Stimulated activated CD8-positive, alpha-beta memory T cell treated with anti-CD3 and anti-CD28 coated beads, Interleukin-4, amount 100 ng/mL, for 4 hours (primary cell): ENCODE results near the gene DDX17.

ENCODE experiments used
- DNase-seq, 2 donors: peaks; one replicate each; pipeline ENCODE4 v3.0.0-alpha.2; 2020; ENCODE audit warnings: low read depth in 2 of 2, low spot score in 1 of 2

Gene DDX17

DNA sequence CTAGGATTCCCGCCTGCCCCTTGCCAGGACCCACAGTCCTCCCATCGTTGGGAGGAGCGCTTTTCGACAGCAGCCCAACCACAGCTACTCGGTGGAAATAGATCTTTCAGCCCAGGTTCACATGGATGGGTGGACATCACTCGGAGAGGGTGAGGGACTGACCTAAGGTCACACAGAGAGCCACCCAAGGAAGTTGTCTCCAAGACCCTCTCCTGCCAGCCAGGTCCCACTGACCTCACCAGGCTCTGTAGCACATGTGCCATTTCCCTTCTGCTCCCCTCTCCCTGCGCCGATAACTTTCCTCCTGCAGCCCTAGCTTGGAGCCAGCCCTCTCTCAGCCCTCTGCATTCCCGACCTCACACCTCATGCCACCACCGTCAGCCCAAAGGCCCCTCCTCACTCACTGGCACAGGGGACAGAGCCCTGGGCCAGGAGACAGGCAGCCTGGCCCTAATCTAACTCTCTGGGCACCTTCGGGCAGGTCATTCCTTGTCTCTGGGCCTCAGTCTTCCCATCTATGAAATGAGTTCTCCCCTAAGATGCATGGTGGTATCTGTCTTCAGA, 55.8 kb downstream of the DDX17 start:
- DNase-seq: no peak

DNA sequence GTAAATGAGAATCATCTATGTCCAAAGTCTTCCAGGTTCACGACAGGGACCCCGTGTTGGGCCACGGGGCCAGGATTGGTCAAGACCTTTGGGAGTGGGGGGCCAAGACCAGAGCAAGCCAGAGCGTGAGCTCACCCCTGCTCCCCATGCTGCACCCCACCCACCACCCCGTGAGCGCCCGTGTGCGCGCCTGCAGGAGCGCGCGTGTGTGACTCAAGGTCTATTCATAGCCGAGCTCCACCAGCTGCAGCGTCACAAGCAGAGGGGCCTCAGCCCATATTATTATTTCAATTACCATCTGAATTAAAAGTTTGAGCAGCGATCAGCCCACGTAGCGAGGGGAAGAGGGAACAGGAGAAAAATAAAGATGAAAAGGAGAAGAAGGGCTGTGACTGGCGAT, 56.3 kb downstream of the DDX17 start:
- DNase-seq: no peak

DNA sequence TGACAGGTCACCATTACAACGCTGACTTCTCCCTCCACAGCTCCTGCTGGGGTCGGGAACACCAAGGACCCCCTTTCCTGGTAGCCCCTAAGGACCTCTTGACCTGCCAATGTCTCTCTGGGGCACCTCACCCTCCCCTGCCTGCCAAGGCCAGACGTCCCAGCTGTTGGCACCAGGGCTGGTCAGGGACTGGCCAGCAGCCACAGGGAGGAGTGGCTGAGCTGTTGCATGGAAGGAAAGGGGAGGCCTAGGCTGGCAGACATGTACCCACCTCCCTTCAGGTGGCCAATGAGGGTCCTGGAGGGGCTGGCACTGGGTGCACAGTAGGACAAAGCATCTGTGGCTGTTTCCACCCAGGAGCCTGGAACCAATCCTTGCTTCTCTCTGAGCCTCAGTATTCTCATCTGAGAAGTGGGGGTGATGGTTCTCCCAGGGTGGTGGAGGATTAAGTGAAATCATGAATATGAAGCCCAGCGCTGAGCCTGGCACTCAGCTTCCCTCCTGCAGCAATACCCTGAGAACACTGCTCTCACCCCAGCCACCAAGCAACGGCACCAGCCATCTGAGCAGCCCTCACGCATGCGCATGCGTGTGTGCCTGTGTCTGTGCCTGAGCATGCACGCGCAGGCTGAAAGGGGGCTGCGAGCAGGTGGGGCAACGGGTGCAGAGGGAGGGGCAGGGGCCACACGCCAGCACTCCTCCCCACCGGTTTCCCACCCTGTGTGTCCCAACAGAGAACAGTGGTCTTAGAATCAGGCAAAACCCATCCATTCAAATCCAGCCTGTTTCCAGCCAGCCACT, 57.0 kb downstream of the DDX17 start:
- DNase-seq: no peak

DNA sequence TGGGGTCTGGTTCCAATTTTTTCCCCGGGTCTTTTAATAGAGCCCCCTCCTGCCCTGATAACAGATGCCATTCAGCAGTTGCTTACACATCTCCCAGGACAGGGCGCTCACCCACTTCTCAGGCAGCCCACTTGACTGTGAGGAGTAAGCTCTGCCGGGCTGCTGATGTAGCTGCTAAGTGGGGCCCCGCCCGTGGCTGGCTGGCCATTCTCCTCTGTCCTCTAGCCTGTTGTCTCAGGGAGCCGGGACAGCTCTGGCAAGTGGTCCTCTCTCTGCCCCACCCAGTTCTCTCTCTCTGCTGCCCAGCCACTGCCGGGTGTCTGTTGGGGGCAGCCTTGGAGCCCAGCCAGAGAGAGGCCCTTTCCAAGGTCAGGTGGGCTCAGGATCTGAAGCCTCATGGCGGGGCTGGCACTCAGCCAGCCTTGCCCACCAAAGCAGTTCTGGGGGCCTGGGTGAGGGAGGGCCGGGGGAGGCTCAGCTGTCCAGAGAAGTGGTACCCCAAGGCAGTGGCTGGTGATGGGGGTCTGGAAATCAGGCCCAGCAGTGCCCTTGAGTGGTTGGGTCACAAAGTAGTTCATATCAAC, 60.0 kb downstream of the DDX17 start:
- no peak for DNase-seq

DNA sequence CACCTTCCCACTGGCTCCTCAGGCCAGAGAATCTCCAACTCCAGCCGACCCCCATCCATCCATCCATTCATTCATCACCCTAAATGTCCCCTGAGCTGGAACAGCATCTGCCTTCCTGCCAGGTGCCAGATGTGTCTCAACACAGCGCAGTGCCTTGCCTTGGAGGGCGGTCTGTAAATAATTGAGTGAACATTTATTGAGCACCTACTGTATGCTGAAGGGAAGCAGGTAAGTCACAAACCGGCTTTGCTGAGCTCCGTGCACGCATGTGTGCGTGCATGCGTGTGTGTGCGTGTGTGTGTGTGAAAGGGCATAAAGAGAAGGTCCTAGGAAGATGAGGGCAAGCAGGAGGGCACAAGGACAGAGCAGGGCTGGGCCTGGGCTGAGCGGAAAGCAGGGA, 61.3 kb downstream of the DDX17 start:
- no peak for DNase-seq

DNA sequence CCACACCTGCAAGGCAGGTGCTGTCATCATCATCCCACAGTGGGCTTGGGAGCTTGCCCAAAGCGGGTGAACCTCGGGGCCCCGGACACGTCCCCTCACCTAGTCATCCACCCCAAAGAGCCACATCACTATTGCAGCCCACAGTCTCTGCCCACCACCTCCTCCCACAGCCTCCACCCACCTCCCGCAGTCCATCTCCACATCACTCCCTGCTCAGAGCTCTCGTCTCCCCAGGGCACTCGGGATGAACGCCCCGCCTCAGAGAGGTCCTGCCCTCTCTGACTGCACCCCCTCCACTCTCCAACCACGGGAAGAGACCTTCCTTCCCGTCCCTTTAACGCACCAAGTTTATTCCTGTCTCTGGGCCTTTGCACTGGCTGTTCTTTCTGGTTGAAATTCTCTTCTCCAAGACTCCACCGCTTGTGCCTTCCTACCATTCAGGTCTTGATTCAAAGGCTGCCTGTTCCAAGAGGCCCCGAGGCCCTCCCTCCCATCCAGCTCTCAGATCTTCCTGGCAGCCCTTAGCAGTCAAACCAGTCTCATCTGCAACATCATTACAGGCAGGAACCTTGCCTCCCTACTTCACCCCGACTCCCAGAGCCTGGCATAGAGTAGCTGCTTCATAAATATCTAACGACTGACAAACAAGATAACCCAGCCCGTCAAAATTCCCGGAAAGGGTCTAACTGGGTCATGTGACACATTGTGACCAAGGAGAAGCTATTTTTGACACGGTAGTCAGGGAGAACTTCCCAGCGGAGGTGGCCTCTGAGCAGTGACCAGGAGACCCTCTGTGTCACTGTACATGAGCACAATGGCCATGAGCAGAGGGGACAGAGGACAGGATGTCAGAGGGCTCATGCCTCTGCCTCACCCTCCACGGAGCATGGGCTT, 62.2 kb downstream of the DDX17 start:
- DNase-seq: no peak

DNA sequence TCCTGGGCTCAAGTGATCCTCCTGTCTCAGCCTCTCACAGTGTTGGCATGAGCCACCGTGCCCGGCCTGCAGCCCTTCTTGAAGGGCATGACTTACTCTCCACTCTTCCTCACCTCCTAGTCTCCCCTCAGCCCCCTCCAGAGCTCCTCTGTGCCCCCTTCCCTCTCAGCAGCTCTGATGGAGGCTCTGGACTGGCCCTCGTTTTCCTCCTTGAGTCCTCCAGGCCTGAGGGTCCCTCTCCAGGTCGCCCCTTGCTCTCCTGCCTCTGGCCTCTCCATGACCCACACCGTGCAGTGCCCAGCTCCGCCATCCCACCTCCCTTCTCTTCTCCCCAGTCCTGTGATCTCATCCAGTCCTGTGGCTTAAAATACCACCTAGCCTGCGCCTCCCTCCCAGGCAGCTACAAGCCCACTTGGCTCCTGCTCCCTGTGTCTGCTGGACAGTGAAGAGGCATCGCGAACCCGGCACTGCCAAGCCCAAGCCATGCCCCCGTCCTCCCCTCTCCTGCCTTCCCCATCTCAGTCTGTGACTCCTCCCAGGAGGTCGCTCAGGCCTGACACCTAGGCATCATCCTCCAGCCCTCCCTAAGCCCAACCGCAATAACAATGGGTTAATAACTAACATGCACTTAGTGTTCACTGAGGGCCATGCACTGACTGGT, 63.0 kb downstream of the DDX17 start:
- no peak for DNase-seq

DNA sequence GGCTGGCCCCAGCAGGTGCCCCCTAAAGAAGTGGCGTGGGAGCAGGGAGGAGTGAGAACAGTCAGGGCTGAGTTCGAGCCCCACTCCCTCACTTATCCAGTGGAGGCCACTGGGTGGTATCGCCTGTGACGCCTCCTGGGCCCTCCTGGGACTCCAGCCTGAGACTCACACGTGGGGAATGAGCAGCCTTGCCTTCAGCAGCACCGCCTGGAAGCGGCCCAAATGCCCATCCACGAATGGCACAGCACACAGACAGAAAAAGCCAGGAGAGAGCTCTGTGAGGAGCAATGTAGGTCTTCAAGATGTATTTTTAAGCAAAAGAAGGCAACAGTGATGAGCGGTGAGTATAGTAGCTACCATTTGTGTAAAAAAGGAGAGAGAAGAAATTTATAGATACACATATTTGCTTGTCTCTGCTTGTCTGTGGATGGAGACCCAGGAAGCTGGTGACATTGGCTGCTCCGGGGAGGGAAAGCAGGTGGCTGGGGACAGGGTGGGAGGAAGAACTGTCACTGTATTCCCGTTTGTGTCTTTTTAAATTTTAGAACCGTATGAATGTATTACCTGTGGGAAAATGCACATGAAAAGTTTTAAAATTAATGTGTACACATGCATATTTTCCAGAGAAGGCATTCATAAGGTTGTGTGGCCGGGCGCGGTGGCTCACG, 64.4 kb downstream of the DDX17 start:
- no peak for DNase-seq

DNA sequence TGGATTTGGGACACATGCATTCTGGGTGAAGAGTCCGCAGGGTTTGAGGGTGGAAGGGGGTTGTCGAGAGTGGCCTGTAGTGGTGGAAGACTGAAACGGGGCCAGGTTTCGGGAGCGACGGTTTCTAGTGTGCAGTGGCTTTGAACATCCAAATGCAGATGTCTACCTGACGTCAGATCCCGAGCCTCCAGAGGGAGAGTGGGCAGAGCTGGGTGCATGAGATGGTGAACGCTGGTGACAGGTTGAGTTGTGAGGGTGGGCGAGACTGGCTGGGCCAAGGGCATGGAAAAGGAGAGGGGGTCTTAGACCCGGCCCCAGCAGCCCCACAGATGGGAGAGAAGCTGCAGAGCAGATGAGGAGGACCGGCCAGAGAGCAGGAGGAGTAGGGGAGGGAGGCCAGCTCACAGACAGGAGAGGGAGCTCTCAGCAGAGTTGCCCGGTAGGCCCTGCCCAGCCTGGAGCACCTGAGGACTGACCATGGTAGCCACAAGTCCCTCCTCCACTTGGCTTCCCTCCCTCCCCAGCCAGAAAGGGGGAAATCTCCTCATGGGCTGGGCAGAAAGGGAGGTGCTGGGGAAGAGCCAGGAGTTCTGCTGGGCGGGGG, 65.3 kb downstream of the DDX17 start:
- no peak for DNase-seq

DNA sequence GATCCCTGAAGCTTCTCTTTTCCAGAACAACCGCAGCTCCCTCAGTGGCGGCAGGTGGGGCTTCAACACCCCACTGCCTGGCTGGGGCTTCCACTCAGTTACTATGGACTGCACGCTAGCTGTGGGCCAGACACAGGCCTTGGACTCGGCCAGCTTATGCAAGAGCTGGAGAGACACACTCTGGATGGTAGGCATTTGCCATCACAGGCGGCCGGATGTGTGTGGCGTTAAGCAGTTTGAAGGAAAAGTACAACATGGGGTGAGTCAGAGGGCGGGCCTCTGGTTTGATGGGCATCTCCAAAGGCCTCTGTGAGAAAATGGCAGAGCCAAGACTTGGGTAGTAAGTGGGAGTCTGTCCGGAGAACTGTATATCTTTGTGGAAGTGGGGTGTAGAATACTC, 68.7 kb downstream of the DDX17 start:
- DNase-seq: no peak

DNA sequence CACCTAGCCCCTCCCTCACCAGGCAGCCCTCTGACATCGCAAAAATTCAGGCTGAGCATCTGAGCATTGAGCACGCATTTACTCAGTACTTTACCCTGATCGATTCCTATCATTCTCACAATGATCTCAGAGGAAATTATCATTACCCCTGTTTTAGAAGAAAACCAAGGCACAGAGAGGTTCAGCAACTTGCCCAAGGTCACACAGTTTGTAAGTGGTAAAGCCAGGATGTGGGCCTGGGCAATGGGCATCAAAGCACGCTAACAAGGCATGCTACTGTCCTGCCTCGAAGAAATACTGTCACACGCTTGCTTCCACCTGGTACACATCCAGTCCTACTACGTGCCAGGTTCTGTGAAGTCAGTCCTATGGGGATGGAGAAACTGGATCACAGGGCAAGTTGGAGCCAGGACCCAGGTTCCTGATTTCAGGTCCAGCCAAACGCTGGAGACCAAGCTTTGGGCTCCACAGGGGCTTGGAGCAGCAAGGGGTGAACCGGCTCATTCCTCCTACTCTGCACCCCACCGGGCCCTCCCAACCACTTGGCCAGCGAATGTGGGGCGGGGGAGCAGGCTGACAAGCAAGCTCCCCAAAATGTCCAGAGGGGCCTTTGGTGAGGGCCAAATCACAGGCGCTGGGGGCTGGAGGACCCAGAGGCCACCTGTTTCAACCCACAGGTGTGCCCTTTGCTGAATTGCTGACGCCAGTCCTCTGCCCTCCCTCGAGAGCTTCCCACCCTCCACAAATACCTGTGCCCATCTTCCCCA, 69.3 kb downstream of the DDX17 start:
- DNase-seq: no peak

DNA sequence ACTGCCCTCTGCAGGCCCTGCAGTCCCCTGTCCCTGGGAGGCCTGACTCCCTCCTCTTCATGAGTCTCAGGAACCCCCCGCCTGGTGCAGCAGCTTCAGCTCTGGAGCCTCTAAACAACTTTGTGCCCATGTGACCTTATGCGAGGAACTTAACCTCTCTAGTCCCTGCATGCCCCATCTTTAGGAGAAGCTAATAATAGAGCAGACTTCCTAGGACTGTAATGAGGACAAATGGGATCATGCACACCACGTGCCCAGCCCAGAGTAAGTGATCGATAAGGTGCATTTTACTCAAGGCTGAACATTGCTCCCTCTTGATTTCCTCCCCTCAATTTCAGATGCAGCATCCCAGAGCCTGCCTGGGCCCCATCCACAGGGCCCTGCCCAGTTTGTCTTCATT, 70.1 kb downstream of the DDX17 start:
- DNase-seq: no peak

DNA sequence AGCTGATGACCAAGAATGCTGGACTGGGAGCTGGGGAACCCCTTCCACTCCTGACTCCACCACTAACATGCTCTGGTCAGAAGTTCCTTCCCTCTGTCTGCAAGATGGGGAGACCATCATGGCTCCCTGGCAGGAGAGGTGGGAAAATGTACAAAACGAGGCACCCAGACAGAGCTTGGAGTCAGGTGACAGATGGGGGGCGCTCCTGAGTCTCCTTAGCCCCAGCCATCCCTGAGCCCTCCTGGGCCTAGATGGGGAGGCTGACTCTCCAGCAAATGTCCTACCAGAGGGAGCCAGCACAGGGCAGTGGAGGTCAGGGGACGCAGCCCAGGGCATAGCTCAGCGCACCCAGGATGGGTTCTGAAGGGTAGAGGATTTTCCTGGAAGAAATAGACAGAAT, 71.1 kb downstream of the DDX17 start:
- DNase-seq: no peak

DNA sequence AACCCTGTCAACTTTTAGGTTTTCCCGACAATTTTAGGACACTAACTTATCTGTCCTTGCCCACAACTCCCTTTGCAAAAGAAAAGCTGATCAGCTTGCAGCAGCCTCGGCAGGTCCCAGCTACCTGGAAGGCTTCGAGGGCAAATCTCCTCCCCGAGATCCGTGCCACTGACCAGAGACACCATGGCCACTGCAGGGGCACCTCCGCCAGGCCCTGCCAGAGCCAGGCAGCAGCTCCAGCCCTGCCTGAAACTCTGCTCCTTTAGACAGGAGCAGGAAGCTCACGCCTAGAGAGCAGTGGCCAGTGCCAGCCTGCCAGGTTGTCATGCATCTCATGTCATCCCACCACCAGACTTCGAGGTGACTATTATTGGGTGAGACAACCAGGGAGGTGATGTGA, 72.2 kb downstream of the DDX17 start:
- no peak for DNase-seq
